H1 (cell line): Measurements from ENCODE around the gene GLB1L2. TPM values are rescaled to one million over a fixed set of nuclear protein-coding genes. Genes with fewer than 3 reads are reported as not detected.
A peak's percentile ranks its signal among the peaks of the same experiment; 100 is the strongest.

ENCODE experiments used
- CTCF ChIA-PET: fragments of 300-600 bp; sonication (Branson Sonifier 250); formaldehyde crosslinking; loops from one replicate; lab custom pipeline; 2021; ENCODE audit not compliant: partially characterized antibody; lab: Charles Lee
- POLR2A ChIA-PET: fragments of 300-600 bp; sonication (Branson Sonifier 250); formaldehyde crosslinking; loops from one replicate; lab custom pipeline; 2021; ENCODE audit warnings: inconsistent platforms; ENCODE audit not compliant: partially characterized antibody; lab: Charles Lee
- DNase-seq, 2 experiments: peaks; one replicate each; pipeline versions ENCODE4 v3.0.0 to v3.0.0-alpha.2; 2010 to 2022; ENCODE audit warnings: low spot score in 2 of 2, low read depth in 1 of 2, mixed read lengths in 1 of 2
- FAIRE-seq: peaks from 2 replicates; lab custom pipeline; 2011; peaks lifted over from hg19 to GRCh38; lab: Jason Lieb, UNC
- H2AFZ ChIP-seq: 2 replicates; pipeline ENCODE4 v1.8.1; 2012; ENCODE audit warnings: low read length, inconsistent platforms
- H2AK5ac ChIP-seq: 2 replicates; pipeline ENCODE4 v1.6.1; 2013; ENCODE audit warnings: low read depth, low read length
- H2BK120ac ChIP-seq: replicated peaks from 2 replicates; pipeline ENCODE3; 2013; ENCODE audit warnings: low read depth, low read length, inconsistent platforms
- H2BK12ac ChIP-seq: 2 replicates; pipeline ENCODE4 v1.6.1; 2013; ENCODE audit warnings: low read depth, low read length
- H2BK15ac ChIP-seq: 2 replicates; pipeline ENCODE4 v1.6.1; 2013; ENCODE audit warnings: low read length
- H2BK20ac ChIP-seq: 2 replicates; pipeline ENCODE4 v1.6.1; 2013; ENCODE audit warnings: low read length
- H2BK5ac ChIP-seq: 2 replicates; pipeline ENCODE4 v1.6.1; 2013; ENCODE audit warnings: low read depth, low read length
- H3K14ac ChIP-seq: 2 replicates; pipeline ENCODE4 v1.6.1; 2013; ENCODE audit warnings: inconsistent platforms; ENCODE audit not compliant: insufficient read length
- H3K18ac ChIP-seq: 2 replicates; pipeline ENCODE4 v1.6.1; 2013; ENCODE audit warnings: low read length; ENCODE audit errors: extremely low read depth
- H3K23ac ChIP-seq: 2 replicates; pipeline ENCODE4 v1.6.1; 2013; ENCODE audit warnings: inconsistent platforms; ENCODE audit not compliant: insufficient read length
- H3K23me2 ChIP-seq: 2 replicates; pipeline ENCODE4 v1.6.1; 2013; ENCODE audit warnings: low read depth, low read length
- H3K27ac ChIP-seq: 2 replicates; pipeline ENCODE4 v1.6.1; 2011; ENCODE audit warnings: low read depth, low read length, inconsistent platforms
- H3K27me3 ChIP-seq, 4 experiments: replicated peaks in 1 of 4; 1 replicate in 1 of 4; 2 replicates in 3 of 4; pipeline versions ENCODE4 v1.6.1 to v1.8.1; 2011 to 2013; ENCODE audit warnings: low read length in 3 of 4, mild to moderate bottlenecking in 3 of 4, inconsistent platforms in 2 of 4, mixed read lengths in 2 of 4, moderate library complexity in 1 of 4; ENCODE audit not compliant: control insufficient read depth in 3 of 4, insufficient read depth in 3 of 4; ENCODE audit errors: extremely low read depth in 1 of 4
- H3K36me3 ChIP-seq, 4 experiments: 2 replicates each; pipeline versions ENCODE4 v1.6.1 to v1.8.1; 2011 to 2013; ENCODE audit warnings: mild to moderate bottlenecking in 4 of 4, low read length in 3 of 4, moderate library complexity in 2 of 4, control low read depth in 1 of 4, inconsistent platforms in 1 of 4; ENCODE audit not compliant: insufficient read depth in 4 of 4, control insufficient read depth in 2 of 4
- H3K4ac ChIP-seq: replicated peaks from 2 replicates; pipeline ENCODE3; 2013; ENCODE audit warnings: low read length, low read depth, mixed read lengths, inconsistent platforms; ENCODE audit not compliant: insufficient read length
- H3K4me1 ChIP-seq, 4 experiments: replicated peaks in 1 of 4; 1 replicate in 1 of 4; 2 replicates in 3 of 4; pipeline versions ENCODE4 v1.6.1 to v1.8.1; 2011 to 2013; ENCODE audit warnings: low read length in 3 of 4, inconsistent platforms in 2 of 4, mixed read lengths in 1 of 4; ENCODE audit not compliant: insufficient read depth in 4 of 4, control insufficient read depth in 3 of 4
- H3K4me2 ChIP-seq, 2 experiments: 2 replicates each; pipeline versions ENCODE4 v1.6.1 to v1.8.1; 2011 to 2013; ENCODE audit warnings: low read depth in 2 of 2, low read length in 2 of 2, control low read depth in 1 of 2, inconsistent platforms in 1 of 2, mild to moderate bottlenecking in 1 of 2; ENCODE audit not compliant: insufficient read depth in 1 of 2
- H3K4me3 ChIP-seq, 4 experiments: fragments of 200-600, 300-600 bp in 1 of 4; sonication (generic), shearing (Covaris generic), sonication (Bioruptor Twin) in 1 of 4; 2 replicates each; pipeline versions ENCODE4 v1.5.1 to v1.8.1; 2011 to 2016; ENCODE audit warnings: low read length in 4 of 4, low read depth in 3 of 4, control low read depth in 2 of 4, inconsistent platforms in 2 of 4, mild to moderate bottlenecking in 2 of 4, mixed read lengths in 1 of 4, moderate library complexity in 1 of 4; ENCODE audit not compliant: insufficient read depth in 2 of 4; ENCODE audit errors: extremely low read depth in 1 of 4
- H3K56ac ChIP-seq: replicated peaks from 2 replicates; pipeline ENCODE3; 2013; ENCODE audit warnings: low read depth, mild to moderate bottlenecking, mixed read lengths, low read length, inconsistent platforms; ENCODE audit not compliant: insufficient read length
- H3K79me1 ChIP-seq: 2 replicates; pipeline ENCODE4 v1.6.1; 2013; ENCODE audit warnings: low read depth, low read length, control low read depth
- H3K79me2 ChIP-seq, 2 experiments: 2 replicates each; pipeline versions ENCODE4 v1.6.1 to v1.8.1; 2012 to 2013; ENCODE audit warnings: low read length in 2 of 2, mild to moderate bottlenecking in 2 of 2, inconsistent platforms in 1 of 2; ENCODE audit not compliant: insufficient read depth in 2 of 2, control insufficient read depth in 1 of 2
- H3K9ac ChIP-seq, 4 experiments: replicated peaks in 1 of 4; 1 replicate in 1 of 4; 2 replicates in 3 of 4; pipeline versions ENCODE4 v1.6.1 to v1.8.1; 2011 to 2013; ENCODE audit warnings: low read depth in 3 of 4, low read length in 3 of 4, control low read depth in 2 of 4, mild to moderate bottlenecking in 2 of 4, moderate library complexity in 2 of 4, inconsistent platforms in 1 of 4; ENCODE audit errors: extremely low read depth in 1 of 4
- H3K9me3 ChIP-seq, 2 experiments: 2 replicates each; pipeline versions ENCODE4 v1.6.1 to v1.8.1; 2012 to 2013; ENCODE audit warnings: mild to moderate bottlenecking in 2 of 2, moderate library complexity in 2 of 2, control low read depth in 1 of 2, inconsistent platforms in 1 of 2, low read depth in 1 of 2, low read length in 1 of 2, mixed read lengths in 1 of 2; ENCODE audit not compliant: insufficient read depth in 2 of 2
- H4K20me1 ChIP-seq, 2 experiments: replicated peaks in 1 of 2; 2 replicates each; pipeline versions ENCODE3 to v1.8.1; 2011 to 2013; ENCODE audit warnings: inconsistent platforms in 2 of 2, low read length in 2 of 2, mild to moderate bottlenecking in 1 of 2; ENCODE audit not compliant: insufficient read depth in 2 of 2, control insufficient read depth in 1 of 2
- H4K5ac ChIP-seq: 2 replicates; pipeline ENCODE4 v1.6.1; 2013; ENCODE audit warnings: low read length, low read depth, mixed read lengths, inconsistent platforms; ENCODE audit not compliant: insufficient read length
- H4K8ac ChIP-seq: 2 replicates; pipeline ENCODE4 v1.8.0; 2013; ENCODE audit warnings: mild to moderate bottlenecking, moderate library complexity, low read length, inconsistent platforms; ENCODE audit not compliant: insufficient read depth; ENCODE audit errors: extremely low read depth
- H4K91ac ChIP-seq: replicated peaks from 2 replicates; pipeline ENCODE3; 2013; ENCODE audit warnings: low read length, mixed read lengths, inconsistent platforms; ENCODE audit not compliant: insufficient read length
- ASH2L ChIP-seq: fragments of 200-600, 300-600 bp; sonication (generic); IDR thresholded peaks from one replicate; pipeline ENCODE4 v1.7.1; 2017; ENCODE audit warnings: low read length
- BCL11A ChIP-seq, 2 experiments: IDR thresholded peaks; one replicate each; pipeline ENCODE4 v1.6.1; 2011; ENCODE audit warnings: low read depth in 2 of 2, low read length in 2 of 2, mild to moderate bottlenecking in 2 of 2
- BRCA1 ChIP-seq: IDR thresholded peaks from 2 replicates; pipeline ENCODE4 v1.6.1; 2012; ENCODE audit warnings: low read depth, low read length, improper control_type of control experiment
- CBX8 ChIP-seq: fragments of 300-800, 300-1000 bp; sonication (generic); IDR thresholded peaks from 2 replicates; pipeline ENCODE4 v1.7.1; 2016; ENCODE audit warnings: low read depth, low read length, borderline replicate concordance
- CHD2 ChIP-seq: IDR thresholded peaks from 2 replicates; pipeline ENCODE4 v1.6.1; 2012; ENCODE audit warnings: low read length, improper control_type of control experiment
- JUN ChIP-seq: IDR thresholded peaks from 2 replicates; pipeline ENCODE4 v1.6.1; 2011; ENCODE audit warnings: low read depth, mild to moderate bottlenecking, improper control_type of control experiment, low read length
- JUND ChIP-seq: IDR thresholded peaks from 2 replicates; pipeline ENCODE4 v1.6.1; 2011; ENCODE audit warnings: mild to moderate bottlenecking, improper control_type of control experiment, low read length
- NANOG ChIP-seq: IDR thresholded peaks from 2 replicates; pipeline ENCODE4 v1.6.1; 2011; ENCODE audit warnings: low read length, low read depth, mild to moderate bottlenecking, inconsistent platforms; ENCODE audit not compliant: insufficient read depth, poor library complexity, severe bottlenecking
- NRF1 ChIP-seq: IDR thresholded peaks from 2 replicates; pipeline ENCODE4 v1.6.1; 2011; ENCODE audit warnings: mild to moderate bottlenecking, low read depth, low read length, improper control_type of control experiment
- POU5F1 ChIP-seq: IDR thresholded peaks from 2 replicates; pipeline ENCODE4 v1.6.1; 2011; ENCODE audit warnings: low read depth, mild to moderate bottlenecking, low read length, moderate library complexity
- TAF7 ChIP-seq: optimal IDR thresholded peaks from 2 replicates; pipeline ENCODE3; 2011; ENCODE audit warnings: low read depth, mild to moderate bottlenecking, inconsistent platforms, low read length, moderate library complexity, borderline replicate concordance
- TCF12 ChIP-seq: IDR thresholded peaks from 2 replicates; pipeline ENCODE4 v1.6.1; 2011; ENCODE audit warnings: low read depth, mild to moderate bottlenecking, low read length
- TEAD4 ChIP-seq: IDR thresholded peaks from 2 replicates; pipeline ENCODE4 v1.6.1; 2012; ENCODE audit warnings: low read depth, low read length, inconsistent platforms, mixed read lengths
- WGBS, 2 experiments: shearing (Covaris generic) in 1 of 2; methylation state at CpG; one replicate each; pipeline versions ENCODE4 v1.1.6 to v1.1.7; 2013 to 2015; ENCODE audit warnings: low lambda C conversion rate in 2 of 2, mixed read lengths in 2 of 2, inconsistent platforms in 1 of 2, low coverage in 1 of 2, missing lambda C conversion rate in 1 of 2; ENCODE audit not compliant: insufficient replicate concordance in 2 of 2, insufficient coverage in 1 of 2, insufficient read length in 1 of 2; ENCODE audit errors: extremely low coverage in 1 of 2, missing lambda C conversion rate in 1 of 2; 5-methylcytosine and 5-hydroxymethylcytosine counted together
- polyA plus RNA-seq, 7 experiments: library from polyadenylated mRNA; depleted of rRNA in 3 of 7; stranded (reverse) in 5 of 7; unstranded in 2 of 7; fragments of >200 nt in 5 of 7; fragments of 200-250 nt in 2 of 7; gene quantifications; 1 replicate in 5 of 7; 2 replicates in 1 of 7; 4 replicates in 1 of 7; pipeline versions ENCODE4 v1.2.1 to v1.2.3, GENCODE V29; 2011 to 2013; ENCODE audit warnings: missing spikeins in 2 of 7, mixed read lengths in 2 of 7
- total RNA-seq: library from RNA; stranded (reverse); fragmentation: NEBNext Ultra II Directional; extraction: Animal tissue kit (Norgen Biotek cat#: 25700); gene quantifications from 2 replicates; pipeline ENCODE4 v1.2.1, GENCODE V29; 2021

The GLB1L2 gene
- total and polyA plus RNA-seq, 2 of the 8 experiments (the other 6 are each of a cell fraction or from before 2014, with no cell fraction given) = 4.4 to 7.9 TPM

DNA sequence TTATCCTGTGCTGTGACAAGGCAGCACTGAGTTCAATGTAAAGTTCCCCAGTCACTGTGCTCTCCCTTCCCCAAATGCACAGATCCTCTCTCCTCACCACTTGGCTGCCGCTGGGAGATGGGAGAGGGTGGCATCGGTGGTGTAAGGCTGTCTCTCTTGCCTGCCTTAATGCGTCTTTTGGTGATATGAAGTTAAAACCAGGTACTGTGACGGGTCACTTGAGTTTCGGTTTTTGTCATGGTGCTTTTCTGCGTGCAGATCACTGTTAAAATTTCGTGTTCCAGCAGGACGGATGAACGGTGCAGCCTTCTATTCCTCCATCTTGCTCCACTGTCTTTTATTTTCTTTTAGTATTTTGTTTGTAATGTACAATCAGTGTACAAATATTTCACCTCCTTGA is 18.6 kb downstream of the GLB1L2 start:
- Histone ChIP-seq H3K14ac (no peak overlapping the region), H3K79me1 (no peaks in the 10 kb centered on the region), H3K9ac (no peak overlapping the region), H4K8ac (no peak overlapping the region), H3K23ac (no peak overlapping the region), H3K36me3 (no peaks in the 10 kb centered on the region), H3K56ac (no peak overlapping the region), H3K4me1 (peaks cover 0 to 3% (median 1%) of the 10 kb centered on the region in 4 experiments; a peak in 3 of 7 replicates), H2BK5ac (peak overlapping the region; percentile 3; the same call in 1 of the 2 replicates), H4K91ac (no peak overlapping the region), H3K79me2 (no peaks in the 10 kb centered on the region), H2BK20ac (no peak overlapping the region), H3K27ac (no peak overlapping the region), H2BK15ac (no peak overlapping the region), H3K4me2 (no peak overlapping the region), H3K23me2 (no peaks in the 10 kb centered on the region), H3K27me3 (no peaks in the 10 kb centered on the region; a peak in 1 of 7 replicates), H3K9me3 (no peaks in the 10 kb centered on the region), H2BK12ac (no peak overlapping the region), H2BK120ac (no peak overlapping the region), H3K4me3 (no peak overlapping the region), H3K18ac (no peak overlapping the region), H3K4ac (no peak overlapping the region), H2AFZ (no peak overlapping the region), H2AK5ac (no peak overlapping the region), H4K20me1 (no peaks in the 10 kb centered on the region), H4K5ac (no peak overlapping the region)
- FAIRE-seq (no peak), DNase-seq (no peak)
- 94% methylated on average over 9 of the region's 9 CpGs; no CpG with 5 or more reads in 1 of the 2 experiments for WGBS, 2 experiments
- no peak for TF ChIP-seq BRCA1
- no peak for TF ChIP-seq POU5F1
- no peak for TF ChIP-seq TCF12
- no peak for TF ChIP-seq BCL11A (IDR thresholded peaks at IDR 0.05; ENCODE audit: low read depth in 2 of 2, low read length in 2 of 2)
- no peak for TF ChIP-seq ASH2L
- no peak for TF ChIP-seq NRF1
- TF ChIP-seq TAF7 = no peak
- no peak for TF ChIP-seq JUN
- TF ChIP-seq JUND = no peak
- TF ChIP-seq CBX8 = no peak
- no peak for TF ChIP-seq NANOG
- TF ChIP-seq TEAD4 = no peak
- TF ChIP-seq CHD2 = no peak
- ChIA-PET CTCF (interaction anchor here (1.3 kb wide), 1 partner anchor 9 kb away, joined by 6 read pairs; no protein-coding TSS in a partner anchor), POLR2A (no interaction called here)
